Body of pancreas (tissue), 4 donors: Measurements from ENCODE around the gene ADAMTS16. TPM values are rescaled to one million over a fixed set of nuclear protein-coding genes. Genes with fewer than 3 reads are reported as not detected.

ENCODE experiments used
- ATAC-seq: fragments of 150-250 bp; one replicate; pipeline ENCODE4 v1.9.1; 2016
- DNase-seq, 4 donors: peaks; one replicate each; pipeline ENCODE4 v3.0.0-alpha.2; 2019
- H3K27ac ChIP-seq, 4 donors: fragments of 200-600 bp; sonication (generic); 1 replicate in 3 of 4; 2 replicates in 1 of 4; pipeline versions ENCODE4 v1.5.1 to v1.6.1; 2016 to 2019; ENCODE audit warnings: mild to moderate bottlenecking in 1 of 4, mixed read lengths in 1 of 4, moderate library complexity in 1 of 4
- H3K27me3 ChIP-seq, 2 donors: fragments of 200-600 bp; sonication (generic); one replicate each; pipeline ENCODE4 v1.6.0; 2016; ENCODE audit warnings: mild to moderate bottlenecking in 1 of 2
- H3K36me3 ChIP-seq, 2 donors: fragments of 200-600 bp; sonication (generic); replicated peaks in 1 of 2; 2 replicates each; pipeline ENCODE4 v1.5.1; 2016; ENCODE audit warnings: low read depth in 2 of 2; ENCODE audit not compliant: insufficient read depth in 1 of 2
- H3K4me1 ChIP-seq: fragments of 200-600 bp; sonication (generic); one replicate; pipeline ENCODE4 v1.6.0; 2016
- H3K4me3 ChIP-seq, 2 donors: fragments of 200-600 bp; sonication (generic); 1 replicate in 1 of 2; 2 replicates in 1 of 2; pipeline ENCODE4 v1.5.1; 2016 to 2019
- H3K9me3 ChIP-seq, 3 donors: fragments of 200-600 bp; sonication (generic); 1 replicate in 2 of 3; 2 replicates in 1 of 3; pipeline ENCODE4 v1.5.1; 2016
- POLR2A ChIP-seq, 3 donors: fragments of 450-650 bp; IDR thresholded peaks; one replicate each; pipeline ENCODE4 v1.6.1; 2016; ENCODE audit warnings: antibody characterized with exemption in 3 of 3, mild to moderate bottlenecking in 2 of 3
- WGBS, 2 donors: methylation state at CpG; one replicate each; pipeline ENCODE4 v1.1.5; 2017; 5-methylcytosine and 5-hydroxymethylcytosine counted together
- intact Hi-C: fragments of 100-400 bp; cut with DNase I; formaldehyde crosslinking; loops from one replicate; pipeline ENCODE4 v1.15.1; 2023
- total RNA-seq, 2 donors: library from RNA; depleted of rRNA; stranded (reverse); fragments of >200 nt; gene quantifications; one replicate each; pipeline ENCODE4 v1.1.0, GENCODE V29; 2016
- TF ChIP-seq, protein P1 (sequence below), 7 experiments: fragments of 450-650 bp in 4 of 7; fragments of 200-600 bp in 3 of 7; sonication (generic) in 3 of 7; IDR thresholded peaks; one replicate each; pipeline ENCODE4 v1.5.1; 2016 to 2019; ENCODE audit warnings: antibody characterized with exemption in 7 of 7

The ADAMTS16 gene
- total RNA-seq, 2 donors from 2014 or later = 1.8 to 5.6 TPM

DNA sequence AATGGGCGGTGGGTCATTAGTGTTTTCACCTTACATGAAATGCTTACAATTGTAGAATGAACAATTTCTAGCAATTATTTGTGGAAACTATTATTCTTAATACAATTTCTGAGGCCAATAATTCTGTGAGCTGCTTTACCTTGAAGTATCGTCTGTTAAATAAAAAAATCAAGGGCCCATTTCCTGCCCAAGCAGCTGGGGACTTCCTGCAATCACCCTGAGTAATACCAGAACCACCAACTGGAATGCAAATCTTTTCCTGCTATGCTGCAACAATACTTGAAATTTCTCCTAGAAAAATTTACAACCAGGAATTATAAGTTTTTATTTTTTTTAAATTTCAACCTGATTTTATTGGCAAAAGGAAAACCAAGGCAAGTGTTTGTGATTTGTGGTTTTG is 52.6 kb downstream of the ADAMTS16 start:
- peaks cover 6% of the 10 kb centered on the region for H3K4me1 ChIP-seq
- intact Hi-C loops = no loop called here
- ATAC-seq = no peak
- no peaks in the 10 kb centered on the region for H3K9me3 ChIP-seq
- no peak for DNase-seq
- TF ChIP-seq, protein P1, sequence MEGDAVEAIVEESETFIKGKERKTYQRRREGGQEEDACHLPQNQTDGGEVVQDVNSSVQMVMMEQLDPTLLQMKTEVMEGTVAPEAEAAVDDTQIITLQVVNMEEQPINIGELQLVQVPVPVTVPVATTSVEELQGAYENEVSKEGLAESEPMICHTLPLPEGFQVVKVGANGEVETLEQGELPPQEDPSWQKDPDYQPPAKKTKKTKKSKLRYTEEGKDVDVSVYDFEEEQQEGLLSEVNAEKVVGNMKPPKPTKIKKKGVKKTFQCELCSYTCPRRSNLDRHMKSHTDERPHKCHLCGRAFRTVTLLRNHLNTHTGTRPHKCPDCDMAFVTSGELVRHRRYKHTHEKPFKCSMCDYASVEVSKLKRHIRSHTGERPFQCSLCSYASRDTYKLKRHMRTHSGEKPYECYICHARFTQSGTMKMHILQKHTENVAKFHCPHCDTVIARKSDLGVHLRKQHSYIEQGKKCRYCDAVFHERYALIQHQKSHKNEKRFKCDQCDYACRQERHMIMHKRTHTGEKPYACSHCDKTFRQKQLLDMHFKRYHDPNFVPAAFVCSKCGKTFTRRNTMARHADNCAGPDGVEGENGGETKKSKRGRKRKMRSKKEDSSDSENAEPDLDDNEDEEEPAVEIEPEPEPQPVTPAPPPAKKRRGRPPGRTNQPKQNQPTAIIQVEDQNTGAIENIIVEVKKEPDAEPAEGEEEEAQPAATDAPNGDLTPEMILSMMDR (IDR thresholded peaks at IDR 0.05) = no peak
- no peak for TF ChIP-seq POLR2A (IDR thresholded peaks at IDR 0.05)
- H3K36me3 ChIP-seq = no peaks in the 10 kb centered on the region
- H3K4me3 ChIP-seq = no peak overlapping the region
- 67 to 83% methylated on average over 2 of the region's 2 CpGs for WGBS, 2 donors
- no peaks in the 10 kb centered on the region for H3K27me3 ChIP-seq
- H3K27ac ChIP-seq = peak overlapping the region in 1 of 4 donors; percentile 38

DNA sequence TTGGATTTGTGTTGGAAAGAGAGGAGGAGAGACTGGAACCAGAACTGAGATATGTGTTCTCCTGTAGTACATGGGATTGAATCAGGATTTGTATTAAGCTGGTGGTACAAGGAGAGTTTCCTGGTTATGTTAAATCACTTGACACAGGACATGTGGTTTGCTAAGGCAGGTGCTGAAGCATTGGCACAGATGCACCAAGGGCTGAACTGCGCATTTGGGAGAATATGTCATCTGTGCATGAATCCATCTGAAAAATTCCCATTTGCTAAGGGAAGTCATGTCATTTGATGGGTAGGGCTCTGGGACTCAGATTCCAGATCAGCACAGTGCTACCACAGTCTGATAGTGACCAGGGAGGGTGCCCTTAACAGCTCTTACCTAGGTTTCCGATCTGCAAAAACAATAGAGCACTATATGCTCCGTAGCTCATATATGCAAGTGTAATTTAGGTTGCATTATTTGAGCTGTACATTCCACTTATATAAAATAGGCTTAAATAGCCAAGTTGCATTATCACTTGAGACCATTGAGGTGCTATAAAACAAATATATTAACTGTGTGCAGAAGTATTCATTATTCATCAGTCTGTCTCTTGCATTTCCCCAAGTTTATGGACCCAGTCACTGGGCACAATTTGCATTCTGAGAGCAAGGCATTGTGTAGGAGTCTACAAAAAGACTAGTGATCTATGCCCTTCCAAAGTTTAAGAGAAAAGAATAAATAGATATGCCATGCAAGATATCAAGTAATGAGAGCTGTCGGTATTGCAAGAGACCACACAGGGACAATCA is 55.2 kb downstream of the ADAMTS16 start:
- no peaks in the 10 kb centered on the region for H3K4me1 ChIP-seq
- no peak for DNase-seq
- TF ChIP-seq, protein P1 (IDR thresholded peaks at IDR 0.05) = no peak
- no peak for TF ChIP-seq POLR2A (IDR thresholded peaks at IDR 0.05)
- no peaks in the 10 kb centered on the region for H3K27me3 ChIP-seq
- no peaks in the 10 kb centered on the region for H3K9me3 ChIP-seq
- no peak for ATAC-seq
- intact Hi-C loops = no loop called here
- no peak overlapping the region for H3K27ac ChIP-seq
- no peak overlapping the region for H3K4me3 ChIP-seq
- WGBS, 2 donors = 76 to 84% methylated on average over 4 of the region's 4 CpGs
- no peaks in the 10 kb centered on the region for H3K36me3 ChIP-seq

DNA sequence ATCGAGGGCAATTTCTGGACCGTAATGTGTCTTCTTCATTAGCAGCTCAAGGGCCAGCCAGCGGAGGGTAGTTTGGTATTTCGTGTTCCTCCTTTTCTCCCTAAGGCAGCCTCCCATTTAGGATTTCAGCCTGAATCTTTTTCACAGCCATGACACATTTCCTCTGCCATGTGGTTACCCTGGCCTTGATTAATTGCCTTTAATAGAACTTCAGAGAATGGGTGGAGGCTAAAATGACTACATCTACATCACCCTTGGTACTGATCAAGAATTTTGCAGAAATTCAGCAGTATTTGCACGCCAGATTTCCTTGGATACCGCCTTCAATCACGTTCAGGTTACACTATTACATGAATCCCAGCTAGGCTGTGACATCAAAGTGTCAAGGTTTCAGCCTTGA is 58.0 kb downstream of the ADAMTS16 start:
- intact Hi-C loops = no loop called here
- WGBS, 2 donors = 59 to 64% methylated on average over 7 of the region's 7 CpGs
- no peak for DNase-seq

DNA sequence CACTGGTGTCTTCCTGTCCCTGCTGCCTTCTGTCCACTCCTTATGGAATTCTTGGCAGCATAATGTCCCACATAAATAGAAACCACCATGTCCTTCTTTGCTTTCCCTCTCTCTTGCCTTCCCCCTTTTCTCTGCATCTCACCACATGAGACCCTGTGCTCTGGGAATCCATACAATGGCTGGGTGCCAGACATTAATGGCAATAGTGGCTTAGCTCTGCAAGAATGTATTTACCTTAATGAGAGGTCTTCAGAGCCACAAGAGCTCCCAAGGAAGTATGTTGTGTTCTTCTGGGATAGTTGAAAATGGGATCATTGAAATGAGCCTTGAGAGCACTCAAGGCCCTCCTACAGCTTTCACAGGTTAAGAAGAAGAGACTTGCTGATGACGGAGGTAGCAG is 58.7 kb downstream of the ADAMTS16 start:
- WGBS, 2 donors = 0% methylated on average over 1 of the region's 1 CpG; no CpG with 5 or more reads in 1 of the 2 donors
- intact Hi-C loops = no loop called here
- TF ChIP-seq POLR2A (IDR thresholded peaks at IDR 0.05) = no peak
- TF ChIP-seq, protein P1 (IDR thresholded peaks at IDR 0.05) = no peak

More for the DNA sequence above, 58.0 kb downstream of the ADAMTS16 start:
- Histone ChIP-seq H3K36me3 (no peaks in the 10 kb centered on the region), H3K27me3 (no peaks in the 10 kb centered on the region), H3K9me3 (no peaks in the 10 kb centered on the region), H3K4me3 (no peak overlapping the region), H3K27ac (no peak overlapping the region), H3K4me1 (no peaks in the 10 kb centered on the region)
- ATAC-seq = no peak
- no peak for TF ChIP-seq POLR2A (IDR thresholded peaks at IDR 0.05)
- TF ChIP-seq, protein P1 (IDR thresholded peaks at IDR 0.05) = no peak

DNA sequence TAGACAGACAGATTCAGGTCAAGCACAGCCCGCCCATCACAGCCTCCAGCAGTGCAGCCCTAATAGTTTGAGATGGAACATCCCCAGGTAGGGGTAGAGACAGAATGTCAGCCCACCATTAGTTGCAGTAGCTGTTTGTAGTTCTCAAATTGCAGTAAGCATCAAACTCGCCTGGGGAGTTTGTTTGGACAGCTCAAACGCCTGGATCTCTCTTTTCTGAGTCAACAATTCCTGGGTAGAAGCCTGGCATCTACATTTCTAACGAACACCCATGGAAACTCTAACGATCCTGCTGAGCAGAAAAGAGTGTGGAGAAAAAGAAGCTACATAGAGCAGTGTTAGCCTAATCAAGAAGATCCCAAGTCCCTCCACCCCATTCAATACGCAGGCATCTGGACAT is 59.4 kb downstream of the ADAMTS16 start:
- ATAC-seq = no peak

More for the DNA sequence above, 58.7 kb downstream of the ADAMTS16 start:
- Histone ChIP-seq H3K36me3 (no peaks in the 10 kb centered on the region), H3K9me3 (no peaks in the 10 kb centered on the region), H3K4me3 (no peak overlapping the region), H3K27me3 (no peaks in the 10 kb centered on the region), H3K4me1 (no peaks in the 10 kb centered on the region), H3K27ac (no peak overlapping the region)
- ATAC-seq (no peak), DNase-seq (no peak)

More for the DNA sequence above, 59.4 kb downstream of the ADAMTS16 start:
- intact Hi-C loops = no loop called here
- no peak for DNase-seq
- 34 to 39% methylated on average over 6 of the region's 6 CpGs for WGBS, 2 donors
- no peak overlapping the region for H3K4me3 ChIP-seq
- H3K9me3 ChIP-seq = no peaks in the 10 kb centered on the region
- H3K36me3 ChIP-seq = no peaks in the 10 kb centered on the region
- H3K4me1 ChIP-seq = no peaks in the 10 kb centered on the region
- H3K27me3 ChIP-seq = no peaks in the 10 kb centered on the region
- H3K27ac ChIP-seq = no peak overlapping the region
- no peak for TF ChIP-seq POLR2A (IDR thresholded peaks at IDR 0.05)
- TF ChIP-seq, protein P1 (IDR thresholded peaks at IDR 0.05) = no peak
